ENCODE results near the gene EPHB2.

DNA sequence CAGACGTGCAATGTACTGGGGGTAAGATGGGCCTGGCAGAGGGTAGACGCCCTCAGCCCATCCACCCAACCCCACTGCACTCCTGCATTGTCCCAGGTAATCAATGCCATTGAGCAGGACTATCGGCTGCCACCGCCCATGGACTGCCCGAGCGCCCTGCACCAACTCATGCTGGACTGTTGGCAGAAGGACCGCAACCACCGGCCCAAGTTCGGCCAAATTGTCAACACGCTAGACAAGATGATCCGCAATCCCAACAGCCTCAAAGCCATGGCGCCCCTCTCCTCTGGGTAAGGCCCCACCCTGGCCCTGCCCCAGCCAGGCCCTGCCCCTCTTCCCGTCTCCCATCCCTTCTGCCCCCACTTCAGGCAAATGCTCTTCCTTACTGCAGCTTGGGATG is 199.6 kb downstream of the EPHB2 start:
- no peak for TF ChIP-seq EZH2phosphoT487 (IDR thresholded peaks at IDR 0.05; ENCODE audit: borderline replicate concordance)
- TF ChIP-seq, protein P1, sequence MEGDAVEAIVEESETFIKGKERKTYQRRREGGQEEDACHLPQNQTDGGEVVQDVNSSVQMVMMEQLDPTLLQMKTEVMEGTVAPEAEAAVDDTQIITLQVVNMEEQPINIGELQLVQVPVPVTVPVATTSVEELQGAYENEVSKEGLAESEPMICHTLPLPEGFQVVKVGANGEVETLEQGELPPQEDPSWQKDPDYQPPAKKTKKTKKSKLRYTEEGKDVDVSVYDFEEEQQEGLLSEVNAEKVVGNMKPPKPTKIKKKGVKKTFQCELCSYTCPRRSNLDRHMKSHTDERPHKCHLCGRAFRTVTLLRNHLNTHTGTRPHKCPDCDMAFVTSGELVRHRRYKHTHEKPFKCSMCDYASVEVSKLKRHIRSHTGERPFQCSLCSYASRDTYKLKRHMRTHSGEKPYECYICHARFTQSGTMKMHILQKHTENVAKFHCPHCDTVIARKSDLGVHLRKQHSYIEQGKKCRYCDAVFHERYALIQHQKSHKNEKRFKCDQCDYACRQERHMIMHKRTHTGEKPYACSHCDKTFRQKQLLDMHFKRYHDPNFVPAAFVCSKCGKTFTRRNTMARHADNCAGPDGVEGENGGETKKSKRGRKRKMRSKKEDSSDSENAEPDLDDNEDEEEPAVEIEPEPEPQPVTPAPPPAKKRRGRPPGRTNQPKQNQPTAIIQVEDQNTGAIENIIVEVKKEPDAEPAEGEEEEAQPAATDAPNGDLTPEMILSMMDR (conservative IDR thresholded peaks at IDR 0.05; ENCODE audit: low read length), result no peak

Measured in Loucy (cell line).